ENCODE data around the gene PPP1R12C.

- no peak for TF ChIP-seq CTCF (IDR thresholded peaks at IDR 0.05)
- no peak for TF ChIP-seq ZFX (IDR thresholded peaks at IDR 0.05; ENCODE audit: borderline replicate concordance)
Observed at GRCh38 chr19:55071129-55071502, 46.3 kb downstream of the PPP1R12C start.
